ENCODE results near the gene PRC1.
"Not testable (repeated sequence)": the region's sequence is repeated elsewhere in the genome, so short reads cannot be mapped to it uniquely, and the experiment has no call there.

The PRC1 gene

DNA sequence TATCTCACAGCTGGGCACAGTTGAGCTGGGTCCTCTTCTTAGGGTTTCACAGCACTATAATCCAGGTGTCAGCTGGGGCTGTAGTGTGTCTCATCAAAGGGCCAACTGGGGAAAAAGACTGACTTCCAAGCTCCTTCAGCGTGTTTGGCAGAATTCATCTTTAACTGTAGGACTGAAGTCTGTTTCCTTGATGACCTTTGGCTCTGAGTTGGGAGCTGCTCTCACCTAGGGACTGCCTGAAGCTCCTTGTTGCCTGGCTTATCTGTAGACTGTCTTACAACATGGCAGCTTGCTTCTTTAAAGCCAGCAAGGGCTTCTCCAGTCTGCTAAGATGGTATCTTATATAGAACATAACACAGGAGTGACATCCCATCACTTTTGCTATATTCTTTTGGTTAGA, 33.3 kb upstream of the PRC1 start:
- TF ChIP-seq, protein P1, sequence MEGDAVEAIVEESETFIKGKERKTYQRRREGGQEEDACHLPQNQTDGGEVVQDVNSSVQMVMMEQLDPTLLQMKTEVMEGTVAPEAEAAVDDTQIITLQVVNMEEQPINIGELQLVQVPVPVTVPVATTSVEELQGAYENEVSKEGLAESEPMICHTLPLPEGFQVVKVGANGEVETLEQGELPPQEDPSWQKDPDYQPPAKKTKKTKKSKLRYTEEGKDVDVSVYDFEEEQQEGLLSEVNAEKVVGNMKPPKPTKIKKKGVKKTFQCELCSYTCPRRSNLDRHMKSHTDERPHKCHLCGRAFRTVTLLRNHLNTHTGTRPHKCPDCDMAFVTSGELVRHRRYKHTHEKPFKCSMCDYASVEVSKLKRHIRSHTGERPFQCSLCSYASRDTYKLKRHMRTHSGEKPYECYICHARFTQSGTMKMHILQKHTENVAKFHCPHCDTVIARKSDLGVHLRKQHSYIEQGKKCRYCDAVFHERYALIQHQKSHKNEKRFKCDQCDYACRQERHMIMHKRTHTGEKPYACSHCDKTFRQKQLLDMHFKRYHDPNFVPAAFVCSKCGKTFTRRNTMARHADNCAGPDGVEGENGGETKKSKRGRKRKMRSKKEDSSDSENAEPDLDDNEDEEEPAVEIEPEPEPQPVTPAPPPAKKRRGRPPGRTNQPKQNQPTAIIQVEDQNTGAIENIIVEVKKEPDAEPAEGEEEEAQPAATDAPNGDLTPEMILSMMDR (IDR thresholded peaks at IDR 0.05; ENCODE audit: insufficient read depth, missing control alignments) = no peak
- FAIRE-seq = no peak
- DNase-seq (ENCODE audit: insufficient read length, low spot score) = no peak

DNA sequence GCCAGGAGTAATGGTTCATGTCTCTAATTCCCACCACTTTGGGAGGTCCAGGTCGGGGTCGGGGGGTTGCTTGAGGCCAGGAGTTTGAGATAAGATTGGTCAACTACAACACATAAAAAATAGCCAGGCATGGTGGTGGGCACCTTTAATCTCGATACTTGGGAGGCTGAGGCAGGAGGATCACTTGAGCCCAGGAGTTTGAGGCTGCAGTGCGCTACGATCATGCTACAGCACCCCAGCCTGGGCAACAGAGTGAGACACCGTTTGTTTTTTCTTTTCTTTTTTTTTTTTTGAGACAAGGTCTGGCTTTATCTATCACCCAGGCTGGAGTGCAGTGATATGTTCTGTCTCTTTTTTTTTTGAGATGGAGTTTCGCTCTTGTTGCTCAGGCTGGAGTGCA, 29.4 kb upstream of the PRC1 start:
- no peak for DNase-seq (ENCODE audit: insufficient read length, low spot score)
- FAIRE-seq = no peak
- TF ChIP-seq, protein P1 (IDR thresholded peaks at IDR 0.05; ENCODE audit: insufficient read depth, missing control alignments) = no peak

DNA sequence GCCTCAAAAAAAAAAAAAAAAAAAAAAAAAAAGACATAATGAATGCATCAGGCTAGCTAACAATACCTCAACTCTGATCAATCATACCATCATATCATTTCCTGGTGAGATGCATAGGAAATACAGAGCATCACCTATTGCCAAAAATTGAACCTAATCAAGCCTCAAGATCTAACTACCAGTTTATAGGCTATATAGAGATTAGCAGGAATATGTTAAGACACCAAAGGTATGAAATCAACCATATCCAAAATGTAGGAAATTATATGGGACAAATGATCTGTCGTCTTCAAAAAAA, 28.4 kb upstream of the PRC1 start:
- FAIRE-seq = no peak
- TF ChIP-seq, protein P1 (IDR thresholded peaks at IDR 0.05; ENCODE audit: insufficient read depth, missing control alignments) = no peak
- no peak for DNase-seq (ENCODE audit: insufficient read length, low spot score)

DNA sequence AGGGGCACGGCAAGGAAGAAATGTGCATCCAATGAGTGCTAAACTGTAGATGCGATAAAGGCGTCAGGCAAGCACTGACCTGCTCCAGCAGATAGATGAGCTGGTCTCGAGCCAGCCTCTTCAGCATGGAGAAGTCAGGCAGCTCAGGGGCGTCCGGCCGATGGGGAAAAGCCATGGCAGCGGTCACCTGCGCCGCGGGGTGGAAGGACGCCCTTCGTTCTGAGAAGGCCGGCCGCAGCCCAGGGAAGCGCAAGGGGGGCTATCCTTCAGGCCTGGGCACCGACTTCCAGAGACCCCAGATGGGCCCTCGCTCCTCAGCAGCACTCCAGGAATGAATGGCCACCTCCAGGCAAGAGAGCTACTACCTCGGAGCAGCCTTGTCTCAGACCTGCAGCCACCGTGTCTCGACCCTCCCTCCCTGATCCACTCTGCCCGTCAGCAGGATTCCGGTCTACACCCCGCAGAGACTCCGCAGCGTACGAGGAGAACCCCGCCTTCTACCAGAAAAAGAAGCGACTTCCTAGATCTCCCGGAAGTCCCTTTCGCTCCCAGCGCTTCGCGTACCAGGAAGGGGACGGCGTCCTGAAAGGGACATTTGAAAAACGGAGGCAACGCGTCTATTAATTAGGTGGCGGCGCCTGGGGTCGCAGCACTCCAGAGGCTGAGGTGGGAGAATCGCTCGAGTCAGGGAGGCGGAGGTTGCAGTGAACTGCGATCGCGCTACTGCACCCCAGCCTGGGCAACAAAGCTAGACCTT, 27.9 kb upstream of the PRC1 start, which contains the start of gene VPS33B:
TSS of gene VPS33B (minus strand) at position 520 of the 757 bp plus-strand sequence. CDS start at position 175, 345 bp downstream.
- TF ChIP-seq, protein P1 (IDR thresholded peaks at IDR 0.05; ENCODE audit: insufficient read depth, missing control alignments) = no peak
- FAIRE-seq (no peak), DNase-seq (ENCODE audit: insufficient read length, low spot score) (peak; percentile 56)

DNA sequence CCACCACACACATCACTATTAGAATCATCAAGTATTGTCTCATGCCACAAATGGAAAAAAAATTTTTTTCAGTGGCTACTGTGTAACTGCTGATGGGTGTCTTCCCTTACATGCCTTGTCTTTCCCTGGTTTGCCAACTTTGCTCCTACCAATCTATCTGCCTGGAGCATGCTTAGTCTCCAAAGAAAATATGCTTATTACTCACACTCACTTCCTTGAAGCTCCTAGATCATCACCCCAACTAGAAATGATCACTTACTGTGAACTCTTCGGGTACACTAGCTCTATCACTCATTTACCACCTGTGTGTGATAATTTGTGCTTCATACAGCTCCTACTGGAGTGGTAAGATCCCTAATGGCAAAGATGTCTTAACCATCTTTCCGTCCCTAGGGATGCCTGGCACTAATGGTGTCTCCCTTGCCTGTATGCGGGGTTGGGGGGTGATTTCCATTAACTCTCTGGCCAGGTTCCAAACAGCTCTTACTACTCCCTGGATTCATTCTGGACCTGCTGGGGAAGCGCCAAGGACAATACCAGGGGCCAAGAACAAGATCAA, 27.3 kb upstream of the PRC1 start:
- FAIRE-seq (no peak), DNase-seq (ENCODE audit: insufficient read length, low spot score) (no peak)
- TF ChIP-seq, protein P1 (IDR thresholded peaks at IDR 0.05; ENCODE audit: insufficient read depth, missing control alignments) = no peak

DNA sequence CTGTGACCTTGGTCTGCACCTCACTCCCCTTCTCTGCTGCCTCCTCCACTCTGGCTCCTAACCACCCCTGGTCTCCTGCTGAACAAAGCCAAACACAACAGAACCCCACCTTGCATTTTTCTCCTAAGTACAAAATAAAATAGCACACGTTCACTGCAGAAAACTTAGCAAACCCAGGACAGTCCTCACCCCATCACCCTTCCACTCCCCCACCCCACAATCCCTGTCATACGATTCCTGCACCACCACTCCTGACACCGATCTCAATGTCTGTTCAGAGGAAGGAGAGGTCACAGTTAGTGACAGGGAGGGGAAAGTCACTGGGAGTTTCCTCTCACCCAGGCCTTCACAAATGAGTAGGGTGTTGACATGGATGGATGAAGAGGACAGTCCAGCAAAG, 23.8 kb upstream of the PRC1 start:
- DNase-seq (ENCODE audit: insufficient read length, low spot score) = no peak
- no peak for FAIRE-seq
- TF ChIP-seq, protein P1 (IDR thresholded peaks at IDR 0.05; ENCODE audit: insufficient read depth, missing control alignments) = no peak

DNA sequence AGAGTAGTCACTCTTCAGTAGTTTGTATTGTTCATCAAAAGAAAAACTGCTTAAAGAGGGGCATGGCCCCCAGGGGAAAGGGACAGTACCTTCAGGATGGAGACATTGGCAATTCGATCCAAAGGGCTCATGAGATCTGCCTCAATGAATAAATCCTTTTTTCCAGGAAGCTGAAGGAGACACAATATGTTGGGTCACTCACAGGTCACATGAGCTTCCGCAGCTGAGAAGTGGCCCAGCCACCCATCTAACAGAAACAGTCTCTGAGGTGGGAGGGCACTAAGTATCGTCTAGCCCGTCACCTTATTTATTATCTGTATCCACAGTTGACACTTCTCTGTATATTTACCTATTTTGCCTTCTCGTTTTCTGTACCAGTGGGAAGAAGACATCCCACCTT, 23.4 kb upstream of the PRC1 start:
- DNase-seq (ENCODE audit: insufficient read length, low spot score) (no peak), FAIRE-seq (no peak)
- TF ChIP-seq, protein P1 (IDR thresholded peaks at IDR 0.05; ENCODE audit: insufficient read depth, missing control alignments) = no peak

DNA sequence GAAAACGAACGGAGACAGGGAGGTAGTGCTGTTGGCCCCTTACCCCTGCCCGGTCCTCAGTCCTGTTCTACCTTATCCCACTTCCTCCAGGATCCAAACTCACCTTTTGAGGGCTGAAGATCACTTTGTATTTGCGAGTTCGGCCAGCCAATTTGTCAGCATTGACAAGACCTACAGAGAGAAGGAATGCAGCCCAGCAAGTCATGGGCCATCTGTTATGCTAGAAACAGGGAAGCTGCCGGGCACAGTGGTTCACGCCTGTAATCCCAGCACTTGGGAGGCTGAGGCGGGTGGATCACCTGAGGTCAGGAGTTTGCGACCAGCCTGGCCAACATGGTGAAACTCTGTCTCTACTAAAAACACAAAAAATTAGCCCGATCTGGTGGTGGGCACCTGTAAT, 19.4 kb upstream of the PRC1 start:
- DNase-seq (ENCODE audit: insufficient read length, low spot score) = not testable (repeated sequence)

More for the DNA sequence above, 19.4 kb upstream of the PRC1 start:
- FAIRE-seq = not testable (repeated sequence)
